A549 (cell line): ENCODE results near the gene TPM1.

Source experiments
- MAFK ChIP-seq: fragments of 450-650 bp; IDR thresholded peaks from 2 replicates; pipeline ENCODE4 v1.6.1; 2014; ENCODE audit not compliant: partially characterized antibody
- SMC3 ChIP-seq: fragments of >200 bp; sonication (Bioruptor Twin); formaldehyde crosslinking; IDR thresholded peaks from 3 replicates; pipeline ENCODE4 v1.6.1; 2018; ENCODE audit warnings: inconsistent platforms

DNA sequence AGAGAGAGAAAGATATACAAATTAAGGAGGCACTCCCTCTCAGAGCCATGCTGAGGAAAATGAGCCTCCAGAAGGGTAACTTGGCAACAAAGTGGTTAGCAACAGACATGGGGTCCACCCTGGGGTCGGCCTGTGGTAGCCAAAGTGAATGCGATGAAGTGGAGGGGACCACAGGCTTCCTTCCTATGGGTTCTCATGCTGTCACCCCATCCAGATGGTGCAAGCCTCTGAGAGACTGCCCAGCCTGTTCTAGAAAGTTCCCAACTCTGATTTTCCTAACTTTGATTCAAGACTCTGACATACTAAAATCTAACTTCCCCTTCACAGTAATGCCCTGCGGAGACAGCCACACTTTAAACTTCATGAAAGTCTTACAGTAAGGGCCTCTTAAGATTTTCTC lies 60.9 kb downstream of the TPM1 start:
- no peak for TF ChIP-seq SMC3
- no peak for TF ChIP-seq MAFK
